Measurements from ENCODE around the gene TGFA.

Gene TGFA

DNA sequence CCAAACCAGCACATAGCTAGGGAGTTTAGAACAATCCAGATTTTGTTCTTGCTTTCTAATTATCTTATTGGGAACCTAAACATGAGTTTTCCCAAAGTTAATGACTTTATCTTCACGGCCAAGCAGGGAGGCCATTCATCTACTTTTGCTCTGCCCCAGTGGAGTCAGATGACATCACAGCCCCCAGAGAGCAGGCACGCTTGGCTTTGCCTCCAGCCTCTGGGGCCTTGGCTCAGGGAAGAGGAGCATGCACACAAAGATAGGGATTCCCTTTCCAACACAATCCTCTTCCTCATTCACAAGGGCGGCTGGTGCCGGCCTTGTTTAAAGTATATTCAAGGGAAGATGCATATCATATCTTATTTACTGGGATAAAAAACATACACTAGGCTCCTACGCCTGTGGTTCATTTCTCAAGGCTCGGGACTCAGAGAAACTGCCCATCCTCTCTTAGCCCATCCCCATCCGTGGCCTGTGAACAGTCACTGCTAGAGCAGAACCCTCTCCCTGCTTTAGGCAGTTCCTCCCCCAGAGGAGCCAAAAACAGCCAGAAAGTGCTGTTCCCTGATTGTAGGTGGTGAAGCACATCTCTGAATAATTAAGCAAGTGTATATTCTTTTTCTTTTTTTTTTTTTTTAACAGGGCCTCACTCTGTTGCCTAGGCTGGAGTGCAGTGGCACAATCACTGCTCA, 21.2 kb downstream of the TGFA start:
- no peaks in the 10 kb centered on the region for H3K36me3 ChIP-seq (ENCODE audit: control insufficient read depth, low read depth, low read length)
- no peak overlapping the region for H3K9ac ChIP-seq (ENCODE audit: low read length)
- no peak overlapping the region for H3K27ac ChIP-seq (ENCODE audit: low read length)
- H3K27me3 ChIP-seq (ENCODE audit: control insufficient read depth, insufficient read depth, low read length): no peaks in the 10 kb centered on the region
- no peaks in the 10 kb centered on the region for H3K9me3 ChIP-seq (ENCODE audit: control insufficient read depth, low read depth, low read length)
- no peaks in the 10 kb centered on the region for H3K4me1 ChIP-seq (ENCODE audit: control insufficient read depth, low read depth, low read length)
- H3K4me3 ChIP-seq (ENCODE audit: low read length): no peak overlapping the region

DNA sequence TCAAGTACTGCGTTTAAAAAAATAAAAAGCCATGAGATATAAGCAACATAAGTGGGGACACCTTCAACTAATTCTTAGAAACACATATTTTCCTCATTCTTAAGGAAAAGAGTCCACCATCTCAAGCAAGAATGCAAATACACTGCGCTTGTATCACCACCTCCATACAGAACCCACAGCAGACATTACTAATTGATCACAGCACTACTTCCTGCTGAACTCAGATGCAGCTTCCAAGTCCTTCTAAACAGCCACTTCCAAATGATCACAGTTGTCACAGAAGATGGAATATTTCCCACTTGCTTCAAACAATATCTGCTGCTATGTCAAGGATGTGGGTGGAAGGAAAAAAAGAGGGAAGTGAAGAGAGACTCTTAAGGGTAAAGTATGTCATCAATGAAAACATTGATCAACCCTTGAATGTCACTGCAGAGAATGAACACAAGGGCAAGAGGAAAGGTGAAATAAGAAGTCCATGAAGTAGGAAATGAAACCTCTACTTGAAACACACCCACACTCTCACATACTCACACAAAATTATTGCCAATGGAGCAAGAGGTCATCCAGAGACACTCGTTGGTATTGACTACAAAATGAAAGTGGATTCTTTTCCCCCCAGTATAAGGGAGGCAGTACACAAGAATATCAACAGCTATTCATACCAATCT, 22.1 kb downstream of the TGFA start:
- Histone ChIP-seq H3K27me3 (ENCODE audit: control insufficient read depth, insufficient read depth, low read length) (no peaks in the 10 kb centered on the region), H3K36me3 (ENCODE audit: control insufficient read depth, low read depth, low read length) (no peaks in the 10 kb centered on the region), H3K9me3 (ENCODE audit: control insufficient read depth, low read depth, low read length) (no peaks in the 10 kb centered on the region), H3K9ac (ENCODE audit: low read length) (no peak overlapping the region), H3K4me3 (ENCODE audit: low read length) (no peak overlapping the region), H3K27ac (ENCODE audit: low read length) (no peak overlapping the region), H3K4me1 (ENCODE audit: control insufficient read depth, low read depth, low read length) (no peaks in the 10 kb centered on the region)

DNA sequence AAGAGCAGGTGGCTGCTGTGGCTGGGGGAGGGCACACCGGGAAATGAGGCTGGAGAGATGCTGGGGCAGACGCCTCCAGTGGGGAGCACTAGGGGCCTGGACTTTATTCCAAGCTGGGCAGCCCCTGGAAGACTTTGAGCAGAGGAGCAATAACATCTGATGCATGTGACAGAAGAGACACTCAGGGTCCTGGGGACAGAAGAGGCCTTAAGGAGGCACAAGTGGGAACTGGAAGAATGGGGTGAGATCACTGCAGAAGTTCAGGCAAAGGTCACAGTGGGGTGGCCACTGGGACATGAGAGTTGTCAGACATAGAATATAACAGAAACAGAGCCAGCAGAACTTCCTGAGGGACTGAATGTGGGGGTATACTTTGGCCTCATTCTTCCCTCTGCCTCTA, 24.0 kb downstream of the TGFA start:
- H3K4me3 ChIP-seq (ENCODE audit: low read length): no peak overlapping the region
- no peak overlapping the region for H3K27ac ChIP-seq (ENCODE audit: low read length)
- no peaks in the 10 kb centered on the region for H3K36me3 ChIP-seq (ENCODE audit: control insufficient read depth, low read depth, low read length)
- no peaks in the 10 kb centered on the region for H3K4me1 ChIP-seq (ENCODE audit: control insufficient read depth, low read depth, low read length)
- no peaks in the 10 kb centered on the region for H3K9me3 ChIP-seq (ENCODE audit: control insufficient read depth, low read depth, low read length)
- H3K9ac ChIP-seq (ENCODE audit: low read length): no peak overlapping the region
- H3K27me3 ChIP-seq (ENCODE audit: control insufficient read depth, insufficient read depth, low read length): no peaks in the 10 kb centered on the region

DNA sequence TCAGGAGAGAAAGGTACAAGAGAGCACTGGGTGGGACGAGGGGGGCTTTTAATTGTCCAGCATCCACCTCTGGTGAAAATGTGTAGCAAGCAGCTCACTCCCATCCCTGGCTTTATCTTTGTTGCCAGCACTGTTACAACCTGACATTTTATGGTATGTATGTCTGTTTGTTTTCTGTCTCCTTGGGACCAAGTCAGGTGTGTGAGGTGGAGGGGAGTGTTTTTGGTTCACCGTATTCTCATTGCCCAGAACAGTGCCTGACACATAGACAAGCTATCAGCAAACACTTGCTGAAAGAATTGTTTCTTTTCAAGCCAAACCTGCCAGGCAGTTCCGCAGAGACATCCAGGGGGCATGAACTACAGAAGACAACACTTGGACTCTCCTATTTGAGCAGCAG, 24.7 kb downstream of the TGFA start:
- no peak overlapping the region for H3K4me3 ChIP-seq (ENCODE audit: low read length)
- H3K9me3 ChIP-seq (ENCODE audit: control insufficient read depth, low read depth, low read length): no peaks in the 10 kb centered on the region
- peaks cover 4% of the 10 kb centered on the region for H3K4me1 ChIP-seq (ENCODE audit: control insufficient read depth, low read depth, low read length)
- no peak overlapping the region for H3K9ac ChIP-seq (ENCODE audit: low read length)
- no peaks in the 10 kb centered on the region for H3K36me3 ChIP-seq (ENCODE audit: control insufficient read depth, low read depth, low read length)
- H3K27ac ChIP-seq (ENCODE audit: low read length): no peak overlapping the region
- H3K27me3 ChIP-seq (ENCODE audit: control insufficient read depth, insufficient read depth, low read length): no peaks in the 10 kb centered on the region

DNA sequence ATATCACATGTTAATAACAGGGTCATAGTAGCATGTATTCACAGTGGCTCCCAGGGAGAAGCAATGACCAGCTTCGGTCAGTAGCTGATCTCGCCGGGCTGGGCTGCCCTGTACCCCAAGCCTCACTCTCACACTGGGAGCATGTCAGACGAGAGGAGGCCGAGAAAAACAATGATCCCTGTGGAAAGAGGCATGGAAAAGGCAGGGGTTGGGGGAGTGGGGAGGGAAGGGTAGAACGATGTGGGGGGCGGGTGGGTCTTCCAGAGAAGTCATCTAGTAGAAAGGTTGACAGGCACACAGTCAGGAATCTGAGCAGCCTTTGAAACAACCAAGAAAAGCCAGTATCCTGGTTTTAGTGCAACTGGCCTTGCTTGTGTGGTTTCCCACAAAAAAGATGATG, 25.4 kb downstream of the TGFA start:
- Histone ChIP-seq H3K9ac (ENCODE audit: low read length) (no peak overlapping the region), H3K4me3 (ENCODE audit: low read length) (no peak overlapping the region), H3K36me3 (ENCODE audit: control insufficient read depth, low read depth, low read length) (no peaks in the 10 kb centered on the region), H3K4me1 (ENCODE audit: control insufficient read depth, low read depth, low read length) (peaks cover 7% of the 10 kb centered on the region), H3K9me3 (ENCODE audit: control insufficient read depth, low read depth, low read length) (no peaks in the 10 kb centered on the region), H3K27me3 (ENCODE audit: control insufficient read depth, insufficient read depth, low read length) (no peaks in the 10 kb centered on the region), H3K27ac (ENCODE audit: low read length) (no peak overlapping the region)

DNA sequence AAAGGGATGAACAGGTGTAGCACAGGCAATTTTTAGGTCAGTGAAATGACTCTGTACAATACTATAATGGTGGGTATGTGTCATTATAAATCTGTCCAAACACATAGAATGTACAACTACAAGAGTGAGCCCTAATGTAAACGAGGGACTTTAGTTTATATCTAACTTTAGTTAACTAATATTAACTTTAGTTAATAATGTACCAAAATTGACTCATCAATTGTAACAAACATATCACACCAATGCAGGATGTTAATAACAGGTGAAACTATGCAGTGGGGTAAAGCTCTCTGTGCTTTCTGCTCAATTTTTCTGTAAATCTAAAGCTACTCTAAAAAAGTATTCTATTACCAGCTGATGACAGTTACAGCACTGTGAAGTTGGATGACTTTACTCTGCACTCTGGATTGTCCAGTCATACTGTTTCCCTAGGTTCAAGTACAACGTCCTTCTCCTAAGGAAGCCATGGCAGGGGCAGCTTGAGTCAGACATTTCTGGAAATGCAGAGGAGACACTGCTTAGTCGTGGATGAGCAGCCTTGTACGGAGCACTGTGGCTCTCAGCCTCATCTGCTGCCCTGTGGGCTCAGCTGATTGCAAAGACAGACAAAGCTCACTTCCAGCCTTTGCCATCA, 26.1 kb downstream of the TGFA start:
- Histone ChIP-seq H3K27ac (ENCODE audit: low read length) (no peak overlapping the region), H3K9me3 (ENCODE audit: control insufficient read depth, low read depth, low read length) (no peaks in the 10 kb centered on the region), H3K4me1 (ENCODE audit: control insufficient read depth, low read depth, low read length) (peaks cover 7% of the 10 kb centered on the region), H3K4me3 (ENCODE audit: low read length) (no peak overlapping the region), H3K36me3 (ENCODE audit: control insufficient read depth, low read depth, low read length) (no peaks in the 10 kb centered on the region), H3K9ac (ENCODE audit: low read length) (no peak overlapping the region), H3K27me3 (ENCODE audit: control insufficient read depth, insufficient read depth, low read length) (no peaks in the 10 kb centered on the region)

DNA sequence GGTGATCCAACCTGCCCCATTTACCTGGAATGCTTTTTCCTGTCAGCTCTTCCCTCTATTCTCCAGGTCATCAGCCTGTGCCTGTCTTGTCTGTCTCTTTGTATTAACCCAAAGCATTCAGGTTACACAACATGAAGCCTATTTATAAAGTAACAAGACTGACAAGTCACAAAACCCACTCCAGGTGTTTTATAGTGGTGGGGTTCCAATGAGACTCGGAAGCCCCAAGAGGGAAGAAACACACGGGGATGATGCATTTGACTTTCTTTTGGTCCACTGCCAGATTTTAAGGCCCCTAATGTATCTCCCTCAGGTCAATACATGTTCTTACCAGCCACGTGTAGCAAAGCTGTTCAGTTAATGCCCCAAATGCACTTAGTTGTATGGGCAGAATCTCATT, 27.5 kb downstream of the TGFA start:
- Histone ChIP-seq H3K9me3 (ENCODE audit: control insufficient read depth, low read depth, low read length) (no peaks in the 10 kb centered on the region), H3K27ac (ENCODE audit: low read length) (no peak overlapping the region), H3K4me3 (ENCODE audit: low read length) (no peak overlapping the region), H3K9ac (ENCODE audit: low read length) (no peak overlapping the region), H3K36me3 (ENCODE audit: control insufficient read depth, low read depth, low read length) (no peaks in the 10 kb centered on the region), H3K27me3 (ENCODE audit: control insufficient read depth, insufficient read depth, low read length) (no peaks in the 10 kb centered on the region), H3K4me1 (ENCODE audit: control insufficient read depth, low read depth, low read length) (peaks cover 7% of the 10 kb centered on the region)

DNA sequence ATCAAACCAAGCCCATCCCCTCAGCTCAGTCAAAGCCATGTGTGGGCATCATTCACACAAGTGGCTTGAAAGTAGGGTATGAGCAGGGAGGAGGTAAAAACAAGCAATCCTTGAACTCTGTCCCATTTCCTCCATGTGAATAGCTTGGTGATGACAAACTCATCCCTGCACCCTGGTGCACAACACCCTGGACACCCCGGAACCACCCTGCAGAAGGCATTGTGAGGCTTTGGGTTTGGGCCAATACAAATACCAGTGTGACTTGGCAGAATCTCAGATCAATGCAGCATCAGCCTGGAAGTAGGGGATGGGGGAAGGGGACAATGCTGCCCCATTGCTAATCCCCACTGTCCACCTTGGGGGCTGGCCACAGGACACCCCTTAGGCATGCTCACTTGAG, 28.6 kb downstream of the TGFA start:
- Histone ChIP-seq H3K4me3 (ENCODE audit: low read length) (no peak overlapping the region), H3K9ac (ENCODE audit: low read length) (no peak overlapping the region)

DNA sequence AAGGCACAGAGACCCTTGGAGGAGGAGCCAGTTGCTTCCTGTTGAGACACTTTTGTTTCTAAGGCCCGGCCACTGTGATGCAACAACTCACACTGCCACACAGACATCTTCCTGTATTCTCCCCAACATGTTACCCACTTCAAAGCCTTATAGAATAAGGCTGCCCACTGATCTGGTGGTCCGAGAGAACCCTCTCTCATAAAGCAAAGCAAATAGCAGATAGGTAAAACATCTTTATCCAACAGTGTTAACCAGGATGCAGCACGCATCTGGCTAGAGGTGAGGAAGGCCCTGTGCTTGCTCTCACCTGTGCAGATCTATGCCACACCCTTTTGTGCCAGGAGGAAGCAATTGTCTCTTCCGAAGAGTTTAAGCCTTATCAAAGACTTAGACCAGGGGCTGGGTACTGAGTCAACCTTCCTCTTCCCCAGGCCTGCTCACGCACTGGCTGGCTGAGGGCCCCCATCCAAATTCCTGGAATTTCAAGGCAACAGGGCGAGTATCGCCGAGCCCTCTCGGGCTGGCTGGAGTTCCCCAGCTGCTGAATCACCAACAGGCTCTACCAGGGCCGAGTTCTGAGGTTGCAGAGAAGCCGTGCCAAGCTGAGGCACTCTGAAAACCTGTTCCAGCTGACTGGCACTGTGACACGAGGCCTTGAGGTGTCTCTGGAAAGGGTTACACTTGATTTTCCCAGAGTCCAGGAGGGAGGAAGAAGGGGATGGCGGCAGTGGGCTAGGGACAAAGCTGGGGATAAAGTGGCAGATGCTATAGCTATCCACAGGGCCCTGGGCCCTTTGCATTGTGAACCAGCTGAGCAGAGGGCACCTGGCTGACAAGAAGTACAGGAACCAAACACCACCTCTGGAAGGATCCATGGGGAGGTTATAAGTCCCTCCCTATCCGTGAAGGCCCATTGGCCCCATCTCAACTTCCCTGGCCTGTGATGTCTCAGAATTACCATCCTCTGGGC, 29.3 kb downstream of the TGFA start:
- H3K9ac ChIP-seq (ENCODE audit: low read length): no peak overlapping the region
- H3K4me3 ChIP-seq (ENCODE audit: low read length): no peak overlapping the region
- no peaks in the 10 kb centered on the region for H3K36me3 ChIP-seq (ENCODE audit: control insufficient read depth, low read depth, low read length)
- H3K9me3 ChIP-seq (ENCODE audit: control insufficient read depth, low read depth, low read length): no peaks in the 10 kb centered on the region
- H3K4me1 ChIP-seq (ENCODE audit: control insufficient read depth, low read depth, low read length): peaks cover 12% of the 10 kb centered on the region
- no peaks in the 10 kb centered on the region for H3K27me3 ChIP-seq (ENCODE audit: control insufficient read depth, insufficient read depth, low read length)
- no peak overlapping the region for H3K27ac ChIP-seq (ENCODE audit: low read length)

More for the DNA sequence above, 28.6 kb downstream of the TGFA start:
- H3K9me3 ChIP-seq (ENCODE audit: control insufficient read depth, low read depth, low read length): no peaks in the 10 kb centered on the region
- peaks cover 12% of the 10 kb centered on the region for H3K4me1 ChIP-seq (ENCODE audit: control insufficient read depth, low read depth, low read length)
- H3K36me3 ChIP-seq (ENCODE audit: control insufficient read depth, low read depth, low read length): no peaks in the 10 kb centered on the region
- no peak overlapping the region for H3K27ac ChIP-seq (ENCODE audit: low read length)
- no peaks in the 10 kb centered on the region for H3K27me3 ChIP-seq (ENCODE audit: control insufficient read depth, insufficient read depth, low read length)

DNA sequence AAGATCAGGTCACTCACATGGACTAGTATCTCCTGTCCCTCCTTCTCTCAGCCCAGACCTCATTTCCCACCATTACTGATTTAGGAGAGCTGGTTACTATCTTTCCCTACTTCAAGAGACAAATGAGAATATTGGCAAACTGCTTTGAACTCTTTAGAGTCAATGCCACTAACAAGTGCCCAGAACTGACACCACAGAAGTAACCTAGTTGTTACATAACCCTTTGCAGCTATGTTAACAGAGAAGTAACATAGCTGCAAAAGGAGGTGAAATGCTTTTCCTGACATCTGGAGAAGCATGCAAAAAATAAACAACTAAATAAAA, 30.0 kb downstream of the TGFA start:
- no peaks in the 10 kb centered on the region for H3K9me3 ChIP-seq (ENCODE audit: control insufficient read depth, low read depth, low read length)
- no peaks in the 10 kb centered on the region for H3K36me3 ChIP-seq (ENCODE audit: control insufficient read depth, low read depth, low read length)
- H3K9ac ChIP-seq (ENCODE audit: low read length): no peak overlapping the region
- H3K27me3 ChIP-seq (ENCODE audit: control insufficient read depth, insufficient read depth, low read length): no peaks in the 10 kb centered on the region
- peaks cover 12% of the 10 kb centered on the region for H3K4me1 ChIP-seq (ENCODE audit: control insufficient read depth, low read depth, low read length)
- H3K27ac ChIP-seq (ENCODE audit: low read length): no peak overlapping the region
- no peak overlapping the region for H3K4me3 ChIP-seq (ENCODE audit: low read length)

DNA sequence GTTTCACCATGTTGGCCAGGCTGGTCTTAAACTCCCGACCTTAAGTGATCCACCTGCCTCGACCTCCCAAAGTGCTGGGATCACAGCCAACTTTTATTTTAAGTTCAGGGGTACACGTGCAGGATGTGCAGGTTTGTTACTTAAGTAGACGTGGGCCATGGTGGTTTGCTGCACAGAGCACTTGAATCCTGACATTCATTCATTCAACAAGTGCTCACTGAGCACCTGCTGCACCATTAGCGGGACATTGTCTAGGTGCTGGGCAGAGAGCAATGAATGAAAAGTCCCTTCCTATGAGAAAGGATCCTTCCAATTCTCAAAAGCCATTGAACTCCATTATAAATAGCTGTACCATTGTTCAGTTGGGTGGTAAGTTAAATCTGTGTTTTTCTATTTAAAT, 31.0 kb downstream of the TGFA start:
- Histone ChIP-seq H3K4me3 (ENCODE audit: low read length) (no peak overlapping the region), H3K27ac (ENCODE audit: low read length) (no peak overlapping the region), H3K4me1 (ENCODE audit: control insufficient read depth, low read depth, low read length) (peaks cover 12% of the 10 kb centered on the region)

More for the DNA sequence above, 31.0 kb downstream of the TGFA start:
- no peak overlapping the region for H3K9ac ChIP-seq (ENCODE audit: low read length)
- no peaks in the 10 kb centered on the region for H3K36me3 ChIP-seq (ENCODE audit: control insufficient read depth, low read depth, low read length)
- no peaks in the 10 kb centered on the region for H3K27me3 ChIP-seq (ENCODE audit: control insufficient read depth, insufficient read depth, low read length)
- no peaks in the 10 kb centered on the region for H3K9me3 ChIP-seq (ENCODE audit: control insufficient read depth, low read depth, low read length)
